ENCODE data around the gene PPP2R2B.

DNA sequence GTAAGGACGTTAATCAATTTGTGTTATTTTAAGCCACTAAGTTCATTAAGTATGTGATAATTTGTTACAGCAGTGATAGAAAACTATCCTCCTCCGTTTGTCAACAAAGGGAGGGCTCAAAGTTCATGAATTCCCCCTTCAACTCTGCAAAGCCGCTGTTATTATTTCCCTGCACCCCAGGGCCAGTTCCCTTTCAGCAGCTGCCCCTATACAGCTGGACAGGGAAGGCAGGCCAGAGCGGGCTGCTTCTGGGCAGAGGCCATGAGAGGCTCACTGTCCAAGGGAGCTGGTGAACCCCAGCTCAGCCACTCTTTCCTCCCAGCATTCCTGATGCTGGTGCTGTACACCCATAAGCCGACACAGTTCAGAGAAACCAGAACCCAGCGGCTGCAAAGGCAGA, 260.1 kb downstream of the PPP2R2B start:
- TF ChIP-seq CTCF (IDR thresholded peaks at IDR 0.05) (no peak), NR3C1 (IDR thresholded peaks at IDR 0.05) (no peak), RFX5 (IDR thresholded peaks at IDR 0.05) (no peak), MAZ (IDR thresholded peaks at IDR 0.05; ENCODE audit: borderline replicate concordance, low read depth, low read length) (no peak), REST (IDR thresholded peaks at IDR 0.05) (no peak), ESRRA (IDR thresholded peaks at IDR 0.05; ENCODE audit: borderline replicate concordance, low read length) (no peak), EP300 (IDR thresholded peaks at IDR 0.05) (no peak), SMC3 (IDR thresholded peaks at IDR 0.05) (no peak), RARB (CRISPR knock-in tag; IDR thresholded peaks at IDR 0.05) (no peak), RAD21 (conservative IDR thresholded peaks at IDR 0.05 in 1 of 2, IDR thresholded peaks at IDR 0.05 in 1 of 2) (no peak), RNF2 (IDR thresholded peaks at IDR 0.05; ENCODE audit: borderline replicate concordance, low read depth) (no peak)
- TF ChIP-seq, protein P1, sequence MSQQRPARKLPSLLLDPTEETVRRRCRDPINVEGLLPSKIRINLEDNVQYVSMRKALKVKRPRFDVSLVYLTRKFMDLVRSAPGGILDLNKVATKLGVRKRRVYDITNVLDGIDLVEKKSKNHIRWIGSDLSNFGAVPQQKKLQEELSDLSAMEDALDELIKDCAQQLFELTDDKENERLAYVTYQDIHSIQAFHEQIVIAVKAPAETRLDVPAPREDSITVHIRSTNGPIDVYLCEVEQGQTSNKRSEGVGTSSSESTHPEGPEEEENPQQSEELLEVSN (IDR thresholded peaks at IDR 0.05; ENCODE audit: borderline replicate concordance, low read depth), result no peak
